Neural cell (in vitro differentiated cells): Measurements from ENCODE around the gene MPL. TPM values are rescaled to one million over a fixed set of nuclear protein-coding genes. Genes with fewer than 3 reads are reported as not detected.

Experiments
- H2AFZ ChIP-seq: fragments of 200-600, 300-800 bp; sonication (generic), shearing (Covaris generic); 2 replicates; pipeline ENCODE4 v1.6.0; 2014; ENCODE audit warnings: low read depth, mild to moderate bottlenecking, antibody characterized with exemption, low read length, moderate library complexity
- H3F3A ChIP-seq: fragments of 200-600 bp; shearing (Covaris generic); 2 replicates; pipeline ENCODE4 v1.6.1; 2016; ENCODE audit warnings: mild to moderate bottlenecking, moderate library complexity, mixed read lengths, antibody characterized with exemption, low read length; ENCODE audit not compliant: insufficient read depth, poor library complexity, severe bottlenecking
- H3K27ac ChIP-seq: fragments of 200-600, 300-800 bp; sonication (generic), shearing (Covaris generic); 2 replicates; pipeline ENCODE4 v1.5.1; 2014; ENCODE audit warnings: mild to moderate bottlenecking, low read length, moderate library complexity
- H3K27me3 ChIP-seq: fragments of 300-800, 200-600 bp; sonication (generic), shearing (Covaris generic); 2 replicates; pipeline ENCODE4 v1.6.0; 2014; ENCODE audit warnings: mild to moderate bottlenecking, low read depth, low read length, moderate library complexity; ENCODE audit not compliant: insufficient read depth
- H3K36me3 ChIP-seq: fragments of 300-800, 200-600 bp; sonication (generic), shearing (Covaris generic); 2 replicates; pipeline ENCODE4 v1.5.1; 2014; ENCODE audit warnings: mild to moderate bottlenecking, antibody characterized with exemption, low read length, moderate library complexity; ENCODE audit not compliant: insufficient read depth
- H3K4me2 ChIP-seq: fragments of 300-800, 200-600 bp; sonication (generic), shearing (Covaris generic); 2 replicates; pipeline ENCODE4 v1.6.0; 2014; ENCODE audit warnings: mild to moderate bottlenecking, low read length
- H3K4me3 ChIP-seq: fragments of 300-800, 200-600 bp; sonication (generic), shearing (Covaris generic); 2 replicates; pipeline ENCODE4 v1.5.1; 2014; ENCODE audit warnings: mild to moderate bottlenecking, low read length, moderate library complexity
- H3K79me2 ChIP-seq: fragments of 200-600 bp; shearing (Covaris generic); replicated peaks from 2 replicates; pipeline ENCODE4 v1.6.0; 2014; ENCODE audit warnings: mild to moderate bottlenecking, low read length, moderate library complexity; ENCODE audit not compliant: insufficient read depth
- H3K9ac ChIP-seq: fragments of 300-800, 200-600 bp; sonication (generic), shearing (Covaris generic); 2 replicates; pipeline ENCODE4 v1.6.1; 2016; ENCODE audit warnings: mild to moderate bottlenecking, low read length, mixed read lengths
- H3K9me2 ChIP-seq: fragments of 200-600 bp; shearing (Covaris generic); 2 replicates; pipeline ENCODE4 v1.6.1; 2016; ENCODE audit warnings: mild to moderate bottlenecking, low read length, mixed read lengths; ENCODE audit not compliant: insufficient read depth
- H3K9me3 ChIP-seq: fragments of 200-600, 300-800 bp; sonication (generic), shearing (Covaris generic); 2 replicates; pipeline ENCODE4 v1.6.1; 2016; ENCODE audit warnings: mild to moderate bottlenecking, mixed run types, low read length, moderate library complexity, mixed read lengths
- H4K20me1 ChIP-seq: fragments of 200-600 bp; shearing (Covaris generic); 2 replicates; pipeline ENCODE4 v1.6.1; 2016; ENCODE audit warnings: mild to moderate bottlenecking, mixed run types; ENCODE audit not compliant: insufficient read depth
- CTCF ChIP-seq: fragments of 450-650 bp; IDR thresholded peaks from 2 replicates; pipeline ENCODE4 v1.5.1; 2014; ENCODE audit warnings: antibody characterized with exemption, mild to moderate bottlenecking, moderate library complexity; ENCODE audit not compliant: poor library complexity, severe bottlenecking
- EP300 ChIP-seq: fragments of 450-650 bp; conservative IDR thresholded peaks from 2 replicates; pipeline ENCODE4 v1.6.1; 2014; ENCODE audit warnings: antibody characterized with exemption, mild to moderate bottlenecking, moderate library complexity; ENCODE audit not compliant: poor library complexity, severe bottlenecking
- EZH2 ChIP-seq: fragments of 200-600, 300-800 bp; shearing (Covaris generic), sonication (generic); IDR thresholded peaks from 2 replicates; pipeline ENCODE4 v1.6.1; 2014; ENCODE audit warnings: antibody characterized with exemption, low read length, borderline replicate concordance, mild to moderate bottlenecking; ENCODE audit not compliant: insufficient read depth, poor library complexity, severe bottlenecking
- MXI1 ChIP-seq: fragments of 450-650 bp; conservative IDR thresholded peaks from 2 replicates; pipeline ENCODE4 v1.6.1; 2014; ENCODE audit warnings: antibody characterized with exemption, mild to moderate bottlenecking; ENCODE audit not compliant: poor library complexity, severe bottlenecking
- POLR2AphosphoS5 ChIP-seq: IDR thresholded peaks from 2 replicates; pipeline ENCODE4 v1.6.1; 2012
- RAD21 ChIP-seq: fragments of 450-650 bp; conservative IDR thresholded peaks from 2 replicates; pipeline ENCODE4 v1.6.1; 2014; ENCODE audit warnings: antibody characterized with exemption, mild to moderate bottlenecking, moderate library complexity
- REST ChIP-seq: IDR thresholded peaks from 2 replicates; pipeline ENCODE4 v1.6.1; 2012; ENCODE audit warnings: borderline replicate concordance
- SMC3 ChIP-seq: fragments of 450-650 bp; conservative IDR thresholded peaks from 2 replicates; pipeline ENCODE4 v1.6.1; 2014; ENCODE audit warnings: antibody characterized with exemption, mild to moderate bottlenecking, moderate library complexity; ENCODE audit not compliant: poor library complexity
- TAF1 ChIP-seq: IDR thresholded peaks from 2 replicates; pipeline ENCODE4 v1.6.1; 2012; ENCODE audit warnings: low read depth
- polyA plus RNA-seq: library from polyadenylated mRNA; depleted of rRNA; stranded (reverse); fragments of >200 nt; gene quantifications from 2 replicates; pipeline ENCODE4 v1.2.3, GENCODE V29; 2014

Gene MPL
- polyA plus RNA-seq, 1 donor from 2014 or later: not detected

GRCh38 chr1:43345120-43345519, 7.5 kb downstream of the MPL start:
- Histone ChIP-seq H3K4me3 (no peak overlapping the region), H3K36me3 (no peaks in the 10 kb centered on the region), H4K20me1 (no peaks in the 10 kb centered on the region), H3F3A (no peaks in the 10 kb centered on the region), H2AFZ (no peak overlapping the region), H3K9ac (no peak overlapping the region), H3K79me2 (no peaks in the 10 kb centered on the region), H3K4me2 (no peak overlapping the region), H3K9me3 (no peaks in the 10 kb centered on the region), H3K9me2 (no peaks in the 10 kb centered on the region), H3K27me3 (peaks cover 11% of the 10 kb centered on the region), H3K27ac (no peak overlapping the region)
- no peak for TF ChIP-seq RAD21
- TF ChIP-seq TAF1: no peak
- TF ChIP-seq SMC3: no peak
- no peak for TF ChIP-seq MXI1
- no peak for TF ChIP-seq REST
- TF ChIP-seq EP300: no peak
- TF ChIP-seq CTCF: no peak
- no peak for TF ChIP-seq EZH2
- no peak for TF ChIP-seq POLR2AphosphoS5

- Histone ChIP-seq H3K27ac (no peak overlapping the region), H4K20me1 (no peaks in the 10 kb centered on the region), H3F3A (no peaks in the 10 kb centered on the region), H3K36me3 (no peaks in the 10 kb centered on the region), H3K9ac (no peak overlapping the region), H3K4me3 (no peak overlapping the region), H3K27me3 (peaks cover 11% of the 10 kb centered on the region), H3K79me2 (no peaks in the 10 kb centered on the region), H3K4me2 (no peak overlapping the region), H2AFZ (no peak overlapping the region), H3K9me3 (no peaks in the 10 kb centered on the region), H3K9me2 (no peaks in the 10 kb centered on the region)
- no peak for TF ChIP-seq POLR2AphosphoS5
- TF ChIP-seq CTCF: no peak
- no peak for TF ChIP-seq EZH2
- no peak for TF ChIP-seq RAD21
- TF ChIP-seq SMC3: no peak
- no peak for TF ChIP-seq REST
- no peak for TF ChIP-seq MXI1
- no peak for TF ChIP-seq EP300
- no peak for TF ChIP-seq TAF1
These were observed 9.0 kb downstream of the MPL start for GRCh38 chr1:43346636-43347035.
